Measurements from ENCODE around the gene MMP8. TPM values are rescaled to one million over a fixed set of nuclear protein-coding genes. Genes with fewer than 3 reads are reported as not detected.

MMP8 gene
- total and polyA plus RNA-seq, 8 donors = 0.05 to 0.15 (median 0.08) TPM; not detected in 5

- H3K27ac ChIP-seq = no peak overlapping the region
- 53 to 67% methylated on average over 2 of the region's 2 CpGs for WGBS, 2 donors
- no peak for ATAC-seq
- no peaks in the 10 kb centered on the region for H3K27me3 ChIP-seq
- TF ChIP-seq, protein P1, sequence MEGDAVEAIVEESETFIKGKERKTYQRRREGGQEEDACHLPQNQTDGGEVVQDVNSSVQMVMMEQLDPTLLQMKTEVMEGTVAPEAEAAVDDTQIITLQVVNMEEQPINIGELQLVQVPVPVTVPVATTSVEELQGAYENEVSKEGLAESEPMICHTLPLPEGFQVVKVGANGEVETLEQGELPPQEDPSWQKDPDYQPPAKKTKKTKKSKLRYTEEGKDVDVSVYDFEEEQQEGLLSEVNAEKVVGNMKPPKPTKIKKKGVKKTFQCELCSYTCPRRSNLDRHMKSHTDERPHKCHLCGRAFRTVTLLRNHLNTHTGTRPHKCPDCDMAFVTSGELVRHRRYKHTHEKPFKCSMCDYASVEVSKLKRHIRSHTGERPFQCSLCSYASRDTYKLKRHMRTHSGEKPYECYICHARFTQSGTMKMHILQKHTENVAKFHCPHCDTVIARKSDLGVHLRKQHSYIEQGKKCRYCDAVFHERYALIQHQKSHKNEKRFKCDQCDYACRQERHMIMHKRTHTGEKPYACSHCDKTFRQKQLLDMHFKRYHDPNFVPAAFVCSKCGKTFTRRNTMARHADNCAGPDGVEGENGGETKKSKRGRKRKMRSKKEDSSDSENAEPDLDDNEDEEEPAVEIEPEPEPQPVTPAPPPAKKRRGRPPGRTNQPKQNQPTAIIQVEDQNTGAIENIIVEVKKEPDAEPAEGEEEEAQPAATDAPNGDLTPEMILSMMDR (IDR thresholded peaks at IDR 0.05) = no peak
- no peak overlapping the region for H3K4me3 ChIP-seq
- H3K36me3 ChIP-seq = no peaks in the 10 kb centered on the region
- no peaks in the 10 kb centered on the region for H3K4me1 ChIP-seq
- no peaks in the 10 kb centered on the region for H3K9me3 ChIP-seq
- no peak for FAIRE-seq
- no peak for DNase-seq
- intact Hi-C loops (cut with DNase I) = no loop called here
Observed at GRCh38 chr11:102763440-102763839, 38.7 kb upstream of the MMP8 start.

GRCh38 chr11:102762361-102762767 lies 37.6 kb upstream of the MMP8 start:
- H3K27me3 ChIP-seq = no peaks in the 10 kb centered on the region
- H3K4me1 ChIP-seq = no peaks in the 10 kb centered on the region
- H3K36me3 ChIP-seq = no peaks in the 10 kb centered on the region
- 35 to 50% methylated on average over 2 of the region's 2 CpGs for WGBS, 2 donors
- intact Hi-C loops (cut with DNase I) = no loop called here
- TF ChIP-seq, protein P1 (IDR thresholded peaks at IDR 0.05) = no peak
- ATAC-seq = no peak
- no peak overlapping the region for H3K27ac ChIP-seq
- no peak for DNase-seq
- H3K9me3 ChIP-seq = no peaks in the 10 kb centered on the region
- no peak overlapping the region for H3K4me3 ChIP-seq
- FAIRE-seq = no peak

- Histone ChIP-seq H3K4me3 (no peak overlapping the region), H3K4me1 (no peaks in the 10 kb centered on the region), H3K27me3 (no peaks in the 10 kb centered on the region), H3K36me3 (no peaks in the 10 kb centered on the region), H3K27ac (no peak overlapping the region), H3K9me3 (no peaks in the 10 kb centered on the region)
- TF ChIP-seq, protein P1 (IDR thresholded peaks at IDR 0.05) = no peak
- intact Hi-C loops (cut with DNase I) = no loop called here
- ATAC-seq (no peak), DNase-seq (no peak), FAIRE-seq (no peak)
- WGBS, 2 donors = 75 to 77% methylated on average over 4 of the region's 4 CpGs
Observed at GRCh38 chr11:102761646-102762238, 37.0 kb upstream of the MMP8 start.

- 37 to 51% methylated on average over 4 of the region's 4 CpGs for WGBS, 2 donors
- FAIRE-seq (no peak), ATAC-seq (peak in 2 of 4 donors; percentile 16 to 56), DNase-seq (no peak)
- Histone ChIP-seq H3K4me3 (no peak overlapping the region), H3K27me3 (no peaks in the 10 kb centered on the region), H3K36me3 (no peaks in the 10 kb centered on the region), H3K9me3 (no peaks in the 10 kb centered on the region), H3K4me1 (no peaks in the 10 kb centered on the region), H3K27ac (no peak overlapping the region)
- intact Hi-C loops (cut with DNase I) = no loop called here
- TF ChIP-seq, protein P1 (IDR thresholded peaks at IDR 0.05) = no peak
Observed at GRCh38 chr11:102760344-102761035, 35.7 kb upstream of the MMP8 start.

Measured in pancreas (tissue), 10 donors.